Activated CD8-positive, alpha-beta T cell treated with anti-CD3 and anti-CD28 coated beads, Interleukin-2, amount 10 ng/mL, durations not matched to agents 7 days and 5 days (primary cell): ENCODE measurements around the gene PGA5. TPM values are rescaled to one million over a fixed set of nuclear protein-coding genes. Genes with fewer than 3 reads are reported as not detected.

Experiments used
- ATAC-seq: fragments of 150-1000 bp; cut with Tn5 transposase; one replicate; pipeline ENCODE4 v1.10.0; 2021; ENCODE audit warnings: moderate library complexity
- CTCF ChIA-PET: fragments of 350-600 bp; sonication (Branson Sonifier 250); formaldehyde crosslinking; loops from one replicate; lab custom pipeline; 2021; ENCODE audit warnings: antibody characterized with exemption; lab: Charles Lee
- POLR2A ChIA-PET: fragments of 350-600 bp; sonication (Branson Sonifier 250); formaldehyde crosslinking; loops from one replicate; lab custom pipeline; 2021; ENCODE audit warnings: antibody characterized with exemption; lab: Charles Lee
- DNase-seq: peaks from one replicate; pipeline ENCODE4 v3.0.0-alpha.2; 2020
- H3K27ac Mint-ChIP-seq: one replicate; pipeline ENCODE4 v1.8.0; 2021; ENCODE audit warnings: mild to moderate bottlenecking, mixed read lengths
- H3K27me3 Mint-ChIP-seq: one replicate; pipeline ENCODE4 v1.8.0; 2021; ENCODE audit warnings: low read depth, mixed read lengths
- H3K36me3 Mint-ChIP-seq: one replicate; pipeline ENCODE4 v1.8.0; 2021; ENCODE audit warnings: low read depth, mixed read lengths
- H3K4me1 Mint-ChIP-seq: one replicate; pipeline ENCODE4 v1.8.0; 2021; ENCODE audit warnings: low read depth, mixed read lengths
- H3K4me3 Mint-ChIP-seq: one replicate; pipeline ENCODE4 v1.8.0; 2021; ENCODE audit warnings: mild to moderate bottlenecking, mixed read lengths
- H3K9me3 Mint-ChIP-seq: one replicate; pipeline ENCODE4 v1.8.0; 2022; ENCODE audit warnings: mixed read lengths; ENCODE audit not compliant: insufficient read depth
- total RNA-seq, 2 experiments: library from RNA; stranded (reverse); gene quantifications; one replicate each; pipeline ENCODE4 v1.2.3, GENCODE V29; 2021

The PGA5 gene
- total RNA-seq, 2 experiments from 2014 or later, result not detected

GRCh38 chr11:61290905-61291690 is 50.1 kb downstream of the PGA5 start:
- DNase-seq (no peak), ATAC-seq (no peak)
- peaks cover 19% of the 10 kb centered on the region for H3K4me1 Mint-ChIP-seq
- POLR2A ChIA-PET, result interaction anchor here (0.7 kb wide), 1 partner anchor 35 kb away, joined by 3 read pairs; no protein-coding TSS in a partner anchor
- no peaks in the 10 kb centered on the region for H3K27me3 Mint-ChIP-seq
- H3K27ac Mint-ChIP-seq, result no peak overlapping the region
- H3K9me3 Mint-ChIP-seq, result no peaks in the 10 kb centered on the region
- CTCF ChIA-PET, result interaction anchor here (0.8 to 1.2 kb wide), 2 partner anchors 9 to 37 kb away, joined by 3 to 4 read pairs; no protein-coding TSS in a partner anchor
- H3K36me3 Mint-ChIP-seq, result peaks cover 1% of the 10 kb centered on the region
- H3K4me3 Mint-ChIP-seq, result no peak overlapping the region

- CTCF ChIA-PET, result interaction anchor here (4.3 kb wide), 1 partner anchor 38 kb away, joined by 32 read pairs; no protein-coding TSS in a partner anchor
- POLR2A ChIA-PET, result no interaction called here
- ATAC-seq (no peak), DNase-seq (no peak)
- peaks cover 4% of the 10 kb centered on the region for H3K36me3 Mint-ChIP-seq
- H3K4me1 Mint-ChIP-seq, result peaks cover 25% of the 10 kb centered on the region
- H3K27me3 Mint-ChIP-seq, result no peaks in the 10 kb centered on the region
- no peak overlapping the region for H3K27ac Mint-ChIP-seq
- H3K4me3 Mint-ChIP-seq, result no peak overlapping the region
- H3K9me3 Mint-ChIP-seq, result no peaks in the 10 kb centered on the region
Observed at GRCh38 chr11:61292356-61292755, 51.4 kb downstream of the PGA5 start.

- DNase-seq (peak; percentile 51), ATAC-seq (peak; percentile 48)
- peak overlapping the region; percentile 79 for H3K27ac Mint-ChIP-seq
- H3K4me1 Mint-ChIP-seq, result peaks cover 42% of the 10 kb centered on the region
- ChIA-PET CTCF (interaction anchor here (0.9 to 4.3 kb wide), 24 partner anchors 12 to 380 kb away, joined by 3 to 32 read pairs (median 4); partner anchors contain the start of genes CYB561A3, DDB1, TKFC and TMEM109), POLR2A (interaction anchor here (1.0 to 1.2 kb wide), 4 partner anchors 12 to 153 kb away, joined by 3 to 4 read pairs (median 4); partner anchors contain the start of genes CPSF7 and SDHAF2)
- peaks cover 19% of the 10 kb centered on the region for H3K36me3 Mint-ChIP-seq
- H3K9me3 Mint-ChIP-seq, result no peaks in the 10 kb centered on the region
- peak overlapping the region; percentile 79 for H3K4me3 Mint-ChIP-seq
- no peaks in the 10 kb centered on the region for H3K27me3 Mint-ChIP-seq
Observed at GRCh38 chr11:61293867-61294716, 53.1 kb downstream of the PGA5 start.

- ChIA-PET POLR2A (interaction anchor here (1.0 to 1.2 kb wide), 3 partner anchors 41 to 152 kb away, joined by 4 read pairs; partner anchors contain the start of genes CPSF7 and SDHAF2), CTCF (interaction anchor here (0.6 to 4.3 kb wide), 23 partner anchors 13 to 381 kb away, joined by 3 to 32 read pairs (median 4); partner anchors contain the start of genes CYB561A3, DDB1, TKFC and TMEM109)
- no peaks in the 10 kb centered on the region for H3K27me3 Mint-ChIP-seq
- H3K4me1 Mint-ChIP-seq, result peaks cover 48% of the 10 kb centered on the region
- peaks cover 25% of the 10 kb centered on the region for H3K36me3 Mint-ChIP-seq
- DNase-seq, result peak; percentile 84
- peak within 1 kb of the TSS; percentile 79 for H3K27ac Mint-ChIP-seq
- ATAC-seq, result peak; percentile 87
- peak within 1 kb of the TSS; percentile 79 for H3K4me3 Mint-ChIP-seq
- H3K9me3 Mint-ChIP-seq, result no peaks in the 10 kb centered on the region
Observed at GRCh38 chr11:61294717-61295595, 54.0 kb downstream of the PGA5 start, which contains the start of gene VWCE. VWCE (minus strand) TSS chr11:61295316; CDS start chr11:61295037, 279 bp downstream.

GRCh38 chr11:61295596-61295926 is 54.6 kb downstream of the PGA5 start:
- H3K4me1 Mint-ChIP-seq, result peaks cover 52% of the 10 kb centered on the region
- no peak for DNase-seq
- H3K9me3 Mint-ChIP-seq, result no peaks in the 10 kb centered on the region
- peaks cover 30% of the 10 kb centered on the region for H3K36me3 Mint-ChIP-seq
- peak overlapping the region; percentile 21 for H3K4me3 Mint-ChIP-seq
- H3K27me3 Mint-ChIP-seq, result no peaks in the 10 kb centered on the region
- no peak for ATAC-seq
- ChIA-PET CTCF (interaction anchor here (1.0 to 4.3 kb wide), 9 partner anchors 13 to 382 kb away, joined by 3 to 32 read pairs (median 5); partner anchors contain the start of gene TMEM109), POLR2A (interaction anchor here (1.0 kb wide), 1 partner anchor 151 kb away, joined by 4 read pairs; no protein-coding TSS in a partner anchor)
- no peak overlapping the region for H3K27ac Mint-ChIP-seq

- DNase-seq, result no peak
- ChIA-PET POLR2A (interaction anchor here (0.6 to 1.0 kb wide), 2 partner anchors 14 to 64 kb away, joined by 3 to 4 read pairs; partner anchors contain the start of genes CYB561A3 and TMEM138), CTCF (interaction anchor here (0.7 to 3.7 kb wide), 3 partner anchors 39 to 88 kb away, joined by 3 to 15 read pairs (median 11); no protein-coding TSS in a partner anchor)
- H3K36me3 Mint-ChIP-seq, result peaks cover 44% of the 10 kb centered on the region
- H3K4me3 Mint-ChIP-seq, result no peak overlapping the region
- peaks cover 55% of the 10 kb centered on the region for H3K4me1 Mint-ChIP-seq
- no peaks in the 10 kb centered on the region for H3K9me3 Mint-ChIP-seq
- no peaks in the 10 kb centered on the region for H3K27me3 Mint-ChIP-seq
- peak overlapping the region; percentile 5 for H3K27ac Mint-ChIP-seq
- no peak for ATAC-seq
Observed at GRCh38 chr11:61297341-61297740, 56.4 kb downstream of the PGA5 start.

- H3K4me1 Mint-ChIP-seq, result peaks cover 53% of the 10 kb centered on the region
- CTCF ChIA-PET, result interaction anchor here (1.8 to 3.7 kb wide), 3 partner anchors 39 to 88 kb away, joined by 10 to 15 read pairs (median 11); no protein-coding TSS in a partner anchor
- H3K27me3 Mint-ChIP-seq, result no peaks in the 10 kb centered on the region
- no peak for ATAC-seq
- POLR2A ChIA-PET, result no interaction called here
- H3K4me3 Mint-ChIP-seq, result no peak overlapping the region
- no peak for DNase-seq
- H3K9me3 Mint-ChIP-seq, result no peaks in the 10 kb centered on the region
- H3K36me3 Mint-ChIP-seq, result peaks cover 46% of the 10 kb centered on the region
- peak overlapping the region; percentile 5 for H3K27ac Mint-ChIP-seq
Observed at GRCh38 chr11:61297746-61298145, 56.8 kb downstream of the PGA5 start.

- H3K4me3 Mint-ChIP-seq, result no peak overlapping the region
- peaks cover 51% of the 10 kb centered on the region for H3K36me3 Mint-ChIP-seq
- POLR2A ChIA-PET, result interaction anchor here (0.6 to 1.1 kb wide), 4 partner anchors 9 to 185 kb away, joined by 3 read pairs; partner anchors contain the start of gene TMEM216
- peak overlapping the region; percentile 24 for H3K27ac Mint-ChIP-seq
- no peak for ATAC-seq
- no peak for DNase-seq
- CTCF ChIA-PET, result interaction anchor here (1.8 to 3.7 kb wide), 3 partner anchors 38 to 87 kb away, joined by 10 to 15 read pairs (median 11); no protein-coding TSS in a partner anchor
- H3K4me1 Mint-ChIP-seq, result peaks cover 47% of the 10 kb centered on the region
- H3K9me3 Mint-ChIP-seq, result no peaks in the 10 kb centered on the region
- no peaks in the 10 kb centered on the region for H3K27me3 Mint-ChIP-seq
Observed at GRCh38 chr11:61298663-61299244, 57.8 kb downstream of the PGA5 start.
